SK-N-SH (cell line): ENCODE measurements around the gene RFX2.

Experiments
- EP300 ChIP-seq, 2 experiments: IDR thresholded peaks; 2 replicates each; pipeline versions ENCODE4 v1.4.0 to v1.6.1; 2012; ENCODE audit warnings: borderline replicate concordance in 1 of 2, low read depth in 1 of 2, low read length in 1 of 2
- EZH2phosphoT487 ChIP-seq: fragments of 200-600 bp; sonication (generic); IDR thresholded peaks from 2 replicates; pipeline ENCODE4 v1.6.1; 2017; ENCODE audit warnings: low read depth, mixed run types, mild to moderate bottlenecking, antibody characterized with exemption, moderate library complexity, borderline replicate concordance
- FOXM1 ChIP-seq: IDR thresholded peaks from 2 replicates; pipeline ENCODE4 v1.4.0; 2012; ENCODE audit warnings: low read depth, mild to moderate bottlenecking
- JUND ChIP-seq: IDR thresholded peaks from 2 replicates; pipeline ENCODE4 v1.4.0; 2012
- MXI1 ChIP-seq: IDR thresholded peaks from 2 replicates; pipeline ENCODE4 v1.6.1; 2012; ENCODE audit warnings: mild to moderate bottlenecking, low read depth, low read length, improper control_type of control experiment
- POLR2AphosphoS5 ChIP-seq: IDR thresholded peaks from 2 replicates; pipeline ENCODE4 v1.6.1; 2012; ENCODE audit warnings: low read depth, low read length
- RFX5 ChIP-seq: IDR thresholded peaks from 2 replicates; pipeline ENCODE4 v1.6.1; 2012; ENCODE audit warnings: mild to moderate bottlenecking, improper control_type of control experiment, low read length
- RXRA ChIP-seq: IDR thresholded peaks from 2 replicates; pipeline ENCODE4 v1.4.0; 2012; ENCODE audit warnings: low read depth, mild to moderate bottlenecking, borderline replicate concordance
- TAF1 ChIP-seq: IDR thresholded peaks from 2 replicates; pipeline ENCODE4 v1.6.1; 2012; ENCODE audit warnings: low read depth, mild to moderate bottlenecking, low read length, moderate library complexity, borderline replicate concordance
- TF ChIP-seq, protein P1 (sequence below): fragments of 200-600 bp; sonication (generic); IDR thresholded peaks from 2 replicates; pipeline ENCODE4 v1.6.1; 2017; ENCODE audit warnings: antibody characterized with exemption, mild to moderate bottlenecking, moderate library complexity
- TF ChIP-seq, protein P2 (sequence below): IDR thresholded peaks from 2 replicates; pipeline ENCODE4 v1.6.1; 2012; ENCODE audit warnings: mild to moderate bottlenecking, low read depth, low read length, moderate library complexity
- TF ChIP-seq, protein P3 (sequence below): IDR thresholded peaks from 2 replicates; pipeline ENCODE4 v1.4.0; 2012; ENCODE audit warnings: low read depth

DNA sequence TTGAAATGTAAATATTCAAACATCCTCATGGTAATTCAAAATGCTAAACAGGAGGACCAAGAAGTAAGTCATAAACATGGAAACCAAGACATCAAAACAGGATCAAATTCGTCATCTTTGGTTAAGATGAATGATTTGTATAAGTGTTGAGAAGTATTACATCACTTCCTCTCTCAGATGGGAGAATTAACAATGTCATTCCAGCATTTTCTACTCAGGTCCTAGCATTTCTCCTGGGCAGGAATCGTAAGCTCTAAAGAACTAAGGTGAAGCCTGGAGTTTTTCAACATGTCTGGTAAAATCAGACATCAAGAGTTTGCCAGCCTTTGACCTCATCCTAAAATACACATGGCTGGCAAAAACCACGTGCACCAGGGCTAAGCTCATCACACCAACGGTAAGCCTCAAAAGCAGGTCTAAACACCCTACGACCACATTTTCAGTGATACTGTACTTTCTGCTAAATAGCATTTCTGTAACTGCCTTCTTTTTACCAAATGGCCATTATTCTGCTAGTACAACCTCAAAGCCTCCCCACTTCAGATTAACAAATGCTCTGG is 157.2 kb downstream of the RFX2 start:
- TF ChIP-seq EZH2phosphoT487 (no peak), TAF1 (no peak), JUND (no peak), FOXM1 (no peak), RXRA (no peak), MXI1 (no peak), RFX5 (no peak), EP300 (IDR thresholded peaks at IDR 0.05; ENCODE audit: borderline replicate concordance in 1 of 2, low read depth in 1 of 2, low read length in 1 of 2) (no peak), POLR2AphosphoS5 (no peak)
- TF ChIP-seq, protein P1, sequence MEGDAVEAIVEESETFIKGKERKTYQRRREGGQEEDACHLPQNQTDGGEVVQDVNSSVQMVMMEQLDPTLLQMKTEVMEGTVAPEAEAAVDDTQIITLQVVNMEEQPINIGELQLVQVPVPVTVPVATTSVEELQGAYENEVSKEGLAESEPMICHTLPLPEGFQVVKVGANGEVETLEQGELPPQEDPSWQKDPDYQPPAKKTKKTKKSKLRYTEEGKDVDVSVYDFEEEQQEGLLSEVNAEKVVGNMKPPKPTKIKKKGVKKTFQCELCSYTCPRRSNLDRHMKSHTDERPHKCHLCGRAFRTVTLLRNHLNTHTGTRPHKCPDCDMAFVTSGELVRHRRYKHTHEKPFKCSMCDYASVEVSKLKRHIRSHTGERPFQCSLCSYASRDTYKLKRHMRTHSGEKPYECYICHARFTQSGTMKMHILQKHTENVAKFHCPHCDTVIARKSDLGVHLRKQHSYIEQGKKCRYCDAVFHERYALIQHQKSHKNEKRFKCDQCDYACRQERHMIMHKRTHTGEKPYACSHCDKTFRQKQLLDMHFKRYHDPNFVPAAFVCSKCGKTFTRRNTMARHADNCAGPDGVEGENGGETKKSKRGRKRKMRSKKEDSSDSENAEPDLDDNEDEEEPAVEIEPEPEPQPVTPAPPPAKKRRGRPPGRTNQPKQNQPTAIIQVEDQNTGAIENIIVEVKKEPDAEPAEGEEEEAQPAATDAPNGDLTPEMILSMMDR = no peak
- TF ChIP-seq, protein P2, sequence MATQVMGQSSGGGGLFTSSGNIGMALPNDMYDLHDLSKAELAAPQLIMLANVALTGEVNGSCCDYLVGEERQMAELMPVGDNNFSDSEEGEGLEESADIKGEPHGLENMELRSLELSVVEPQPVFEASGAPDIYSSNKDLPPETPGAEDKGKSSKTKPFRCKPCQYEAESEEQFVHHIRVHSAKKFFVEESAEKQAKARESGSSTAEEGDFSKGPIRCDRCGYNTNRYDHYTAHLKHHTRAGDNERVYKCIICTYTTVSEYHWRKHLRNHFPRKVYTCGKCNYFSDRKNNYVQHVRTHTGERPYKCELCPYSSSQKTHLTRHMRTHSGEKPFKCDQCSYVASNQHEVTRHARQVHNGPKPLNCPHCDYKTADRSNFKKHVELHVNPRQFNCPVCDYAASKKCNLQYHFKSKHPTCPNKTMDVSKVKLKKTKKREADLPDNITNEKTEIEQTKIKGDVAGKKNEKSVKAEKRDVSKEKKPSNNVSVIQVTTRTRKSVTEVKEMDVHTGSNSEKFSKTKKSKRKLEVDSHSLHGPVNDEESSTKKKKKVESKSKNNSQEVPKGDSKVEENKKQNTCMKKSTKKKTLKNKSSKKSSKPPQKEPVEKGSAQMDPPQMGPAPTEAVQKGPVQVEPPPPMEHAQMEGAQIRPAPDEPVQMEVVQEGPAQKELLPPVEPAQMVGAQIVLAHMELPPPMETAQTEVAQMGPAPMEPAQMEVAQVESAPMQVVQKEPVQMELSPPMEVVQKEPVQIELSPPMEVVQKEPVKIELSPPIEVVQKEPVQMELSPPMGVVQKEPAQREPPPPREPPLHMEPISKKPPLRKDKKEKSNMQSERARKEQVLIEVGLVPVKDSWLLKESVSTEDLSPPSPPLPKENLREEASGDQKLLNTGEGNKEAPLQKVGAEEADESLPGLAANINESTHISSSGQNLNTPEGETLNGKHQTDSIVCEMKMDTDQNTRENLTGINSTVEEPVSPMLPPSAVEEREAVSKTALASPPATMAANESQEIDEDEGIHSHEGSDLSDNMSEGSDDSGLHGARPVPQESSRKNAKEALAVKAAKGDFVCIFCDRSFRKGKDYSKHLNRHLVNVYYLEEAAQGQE = no peak
- TF ChIP-seq, protein P3, sequence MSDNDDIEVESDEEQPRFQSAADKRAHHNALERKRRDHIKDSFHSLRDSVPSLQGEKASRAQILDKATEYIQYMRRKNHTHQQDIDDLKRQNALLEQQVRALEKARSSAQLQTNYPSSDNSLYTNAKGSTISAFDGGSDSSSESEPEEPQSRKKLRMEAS = no peak
